GM19468 (cell line): ENCODE results near the gene UBAP2L.
"Not testable (repeated sequence)": the region's sequence is repeated elsewhere in the genome, so short reads cannot be mapped to it uniquely, and the experiment has no call there.

Source experiments
- ATAC-seq: cut with Tn5 transposase; IDR thresholded peaks from one replicate; pipeline ENCODE4 v1.9.1; 2021; ENCODE audit warnings: mild to moderate bottlenecking, moderate library complexity, moderate number of reproducible peaks; ENCODE audit not compliant: unreplicated experiment; ENCODE audit errors: extremely low read depth

UBAP2L gene

DNA sequence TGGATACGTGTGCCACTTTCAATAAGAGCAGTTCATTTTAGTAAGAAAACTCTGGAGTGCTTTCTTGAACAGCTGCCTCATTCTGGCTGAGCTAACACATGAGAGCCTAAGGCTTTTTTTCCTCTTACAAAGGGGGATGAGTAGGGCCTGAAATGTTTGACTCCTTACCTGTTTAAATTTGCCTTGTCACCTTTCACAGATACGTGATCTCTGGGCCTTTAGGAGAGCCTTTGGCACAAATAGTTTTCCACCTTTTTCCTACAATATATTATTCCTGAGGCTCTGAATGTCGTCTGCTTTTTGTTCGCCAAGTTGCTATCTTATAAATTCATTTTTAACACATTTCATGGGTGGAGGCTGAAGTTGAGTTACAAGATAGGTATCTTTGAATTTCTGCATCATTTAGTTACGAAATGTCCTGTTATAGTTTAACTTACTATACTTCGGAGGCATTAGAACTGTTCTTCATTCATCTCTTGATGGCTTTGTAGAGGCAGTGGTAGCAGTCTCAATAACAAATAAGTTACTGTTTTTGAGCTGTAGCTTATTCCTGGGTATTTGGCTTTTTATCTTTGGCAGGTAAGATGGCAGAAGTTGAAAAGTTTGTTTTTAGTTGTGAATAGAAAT is 17.2 kb downstream of the UBAP2L start:
- ATAC-seq = no peak

- ATAC-seq = no peak
These were observed 18.7 kb downstream of the UBAP2L start for GRCh38 chr1:154239491-154239890.

DNA sequence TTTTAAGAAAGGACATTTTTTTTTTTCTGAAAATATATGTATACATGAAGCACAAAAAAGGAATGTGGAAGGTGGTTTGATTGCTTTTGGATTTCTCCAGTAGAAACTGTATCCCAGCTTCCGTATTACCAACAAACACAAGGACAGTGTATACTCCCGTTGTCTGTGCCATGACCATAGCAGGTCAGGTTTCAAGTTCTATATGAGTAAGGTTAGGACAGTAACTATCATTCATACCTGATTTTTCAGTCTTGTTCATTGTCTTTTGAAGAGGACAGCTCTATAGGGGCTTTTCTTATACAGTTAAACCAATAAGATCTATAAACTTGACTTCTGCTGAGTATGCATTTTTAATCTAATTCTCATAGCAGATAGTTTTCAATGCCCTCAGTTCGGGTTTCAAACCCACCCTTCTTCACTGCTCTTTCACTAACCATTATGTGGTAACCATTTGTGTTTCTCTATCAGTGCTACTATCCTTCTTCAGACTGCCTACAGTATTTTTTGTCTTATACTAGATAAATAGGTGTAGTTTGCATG is 19.6 kb downstream of the UBAP2L start:
- no peak for ATAC-seq

DNA sequence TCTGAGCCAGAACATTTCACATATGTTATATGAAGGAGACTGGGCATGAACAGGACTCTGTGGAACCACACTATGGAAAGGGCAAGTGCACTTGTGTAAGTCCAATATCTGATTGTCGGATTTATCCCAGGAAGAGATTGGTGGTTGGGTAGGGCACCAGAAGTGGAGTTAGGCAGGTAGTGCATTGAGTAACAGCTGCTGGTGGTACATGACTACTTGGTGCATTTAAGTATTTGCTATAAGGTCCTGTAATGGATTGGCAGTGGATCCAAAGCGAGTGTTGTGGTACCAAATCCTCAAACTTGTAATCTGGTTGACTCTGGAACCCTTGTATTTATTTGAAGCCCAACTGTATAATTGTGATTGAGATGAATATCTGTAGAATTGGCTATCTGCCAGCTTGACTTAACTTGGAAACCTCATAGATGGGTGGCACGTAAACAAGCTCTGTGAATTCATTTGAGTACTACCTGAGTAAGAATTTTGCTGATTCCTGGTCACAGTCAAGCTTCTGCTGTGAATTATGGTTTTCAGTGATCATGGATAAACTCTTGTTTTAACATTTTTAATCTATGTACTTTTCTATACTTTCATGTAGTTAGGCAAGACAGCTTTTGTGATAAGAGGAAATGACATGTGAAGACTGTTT is 21.1 kb downstream of the UBAP2L start:
- ATAC-seq = no peak

DNA sequence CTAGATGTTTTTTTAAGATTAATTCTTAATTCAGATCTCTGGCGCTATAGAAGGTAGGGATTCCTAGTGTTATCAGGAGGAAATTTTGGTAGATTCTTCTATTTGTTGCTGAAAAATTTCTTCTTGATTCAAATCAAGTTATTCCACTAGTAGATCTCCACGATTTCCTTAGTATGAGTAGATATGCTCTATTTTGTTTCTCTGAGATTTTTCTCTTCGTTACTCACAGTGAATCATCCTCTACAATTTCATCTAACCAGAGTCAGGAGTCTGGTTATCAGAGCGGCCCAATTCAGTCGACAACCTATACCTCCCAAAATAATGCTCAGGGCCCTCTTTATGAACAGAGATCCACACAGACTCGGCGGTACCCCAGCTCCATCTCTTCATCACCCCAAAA is 32.9 kb downstream of the UBAP2L start:
- ATAC-seq = no peak

DNA sequence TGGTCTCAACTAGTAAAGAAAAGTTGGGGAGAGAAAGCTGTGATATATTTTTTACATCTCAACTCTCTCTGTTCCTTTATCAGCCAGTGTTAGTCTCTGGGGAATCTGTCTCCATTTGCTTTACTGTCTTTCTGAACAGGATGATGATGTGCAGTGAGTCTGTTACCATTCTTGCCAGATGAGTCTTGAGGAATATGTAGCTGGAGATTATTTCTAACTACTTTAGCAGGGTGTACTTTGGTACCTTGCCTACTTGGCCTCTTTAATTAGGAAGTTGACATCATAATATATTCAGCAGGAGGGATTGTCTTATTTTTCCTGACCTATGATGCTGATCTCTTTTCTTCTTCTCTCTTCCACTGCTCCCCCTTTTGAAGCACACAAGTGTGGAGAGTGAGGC is 35.9 kb downstream of the UBAP2L start:
- no peak for ATAC-seq

- no peak for ATAC-seq
These were observed 38.0 kb downstream of the UBAP2L start for GRCh38 chr1:154258784-154259183.

DNA sequence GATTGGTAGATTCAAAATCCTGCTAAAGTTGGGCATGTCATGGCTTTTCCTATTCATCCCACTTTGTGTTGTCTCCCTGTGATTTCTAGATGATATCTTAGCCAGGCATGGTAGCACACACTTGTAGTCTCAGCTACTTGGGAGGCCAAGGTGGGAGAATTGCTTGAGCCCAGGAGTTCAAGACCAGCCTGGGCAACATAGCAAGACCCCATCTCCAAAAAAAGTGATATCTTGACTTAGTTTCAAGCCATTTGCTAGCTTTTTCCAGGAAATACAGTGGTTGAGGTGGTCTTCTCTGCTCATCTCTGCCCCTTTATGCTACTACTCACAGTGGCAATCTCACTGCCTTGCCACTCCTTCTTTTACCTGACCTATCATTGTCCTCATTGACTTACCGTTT is 39.4 kb downstream of the UBAP2L start:
- ATAC-seq = no peak

GRCh38 chr1:154263465-154264332 is 42.9 kb downstream of the UBAP2L start:
- no peak for ATAC-seq

- ATAC-seq = no peak
These were observed 43.7 kb downstream of the UBAP2L start for GRCh38 chr1:154264454-154264853.

GRCh38 chr1:154265586-154265985 is 44.8 kb downstream of the UBAP2L start:
- no peak for ATAC-seq

DNA sequence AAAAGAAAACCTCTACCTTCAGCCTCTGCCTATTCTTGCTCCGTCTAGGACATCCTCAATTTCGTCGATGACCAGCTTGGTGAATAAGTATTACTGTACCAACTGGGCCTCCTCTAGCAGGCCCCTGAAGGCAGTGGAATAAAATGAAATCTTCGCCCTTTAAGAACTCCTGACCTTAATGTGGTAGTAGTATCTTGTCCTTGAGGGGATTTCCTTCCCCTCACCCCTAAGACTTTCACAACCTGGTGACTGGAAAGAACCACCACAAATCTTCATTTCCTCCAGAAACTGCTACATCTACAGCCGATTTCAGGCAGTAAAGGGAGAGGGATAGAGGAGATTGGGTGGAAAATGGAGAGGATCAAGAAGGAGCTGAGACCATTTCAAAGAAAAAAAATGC is 50.1 kb downstream of the UBAP2L start:
- no peak for ATAC-seq

DNA sequence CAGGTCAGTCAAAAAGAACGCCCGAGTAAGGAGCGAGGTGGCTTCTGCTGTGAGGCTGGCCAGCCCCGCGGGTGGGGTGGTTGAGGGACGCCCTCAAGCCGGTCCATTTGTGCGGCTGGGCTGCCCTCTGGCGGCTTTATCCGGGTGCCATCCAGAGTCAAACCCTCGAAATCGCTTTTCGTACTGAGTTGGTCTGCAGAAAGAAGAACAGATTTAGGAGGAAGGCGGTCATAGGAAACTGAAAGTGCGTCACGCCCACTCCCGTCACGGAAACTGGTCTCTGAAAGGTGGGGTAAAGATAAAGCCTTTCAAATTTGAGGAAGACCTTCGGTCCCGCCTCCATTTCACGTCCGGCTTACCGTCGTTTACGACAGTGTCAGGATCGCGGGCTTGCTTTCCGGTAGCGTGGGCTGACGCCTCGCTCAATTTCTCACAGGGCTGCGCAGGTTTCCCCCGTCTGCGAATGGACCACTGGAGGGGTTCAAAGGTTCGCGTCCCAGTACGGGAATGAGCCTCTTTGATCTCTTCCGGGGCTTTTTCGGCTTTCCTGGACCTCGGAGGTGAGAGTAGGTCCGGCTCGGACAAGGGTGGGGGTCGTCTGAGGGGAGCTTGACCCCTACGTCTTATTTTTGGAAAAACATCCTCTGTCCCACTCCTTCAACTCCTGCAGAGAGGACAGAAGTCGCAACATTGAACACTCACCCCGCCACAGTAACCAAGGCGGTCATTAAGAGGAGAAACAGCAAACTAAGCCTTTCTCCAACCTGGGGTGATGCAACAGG is 51.7 kb downstream of the UBAP2L start, which contains the start of gene HAX1:
Gene HAX1, plus strand, starts transcription at position 413 of the 782 bp plus-strand sequence. Its CDS starts 95 bp downstream, at position 508.
- ATAC-seq = peak; percentile 78

DNA sequence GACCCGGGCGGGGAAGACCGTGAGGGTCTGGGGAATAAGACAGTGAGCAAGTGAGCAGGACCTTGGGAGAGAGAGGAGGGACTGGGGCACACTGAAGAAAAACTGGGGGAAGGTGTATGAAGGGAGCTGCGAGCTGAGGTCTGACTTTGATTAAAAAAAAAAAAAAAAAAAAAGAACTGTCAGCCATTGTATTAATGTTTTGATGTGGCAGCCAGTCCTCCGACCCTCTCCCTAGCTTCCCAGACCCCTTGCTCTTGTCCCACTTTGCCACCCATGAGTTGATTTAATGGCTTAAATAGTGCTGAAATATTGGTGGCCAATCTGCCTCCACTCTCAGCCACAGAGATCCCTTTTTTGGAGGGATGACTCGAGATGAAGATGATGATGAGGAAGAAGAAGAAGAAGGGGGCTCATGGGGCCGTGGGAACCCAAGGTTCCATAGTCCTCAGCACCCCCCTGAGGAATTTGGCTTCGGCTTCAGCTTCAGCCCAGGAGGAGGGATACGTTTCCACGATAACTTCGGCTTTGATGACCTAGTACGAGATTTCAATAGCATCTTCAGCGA is 52.3 kb downstream of the UBAP2L start:
- no peak for ATAC-seq

DNA sequence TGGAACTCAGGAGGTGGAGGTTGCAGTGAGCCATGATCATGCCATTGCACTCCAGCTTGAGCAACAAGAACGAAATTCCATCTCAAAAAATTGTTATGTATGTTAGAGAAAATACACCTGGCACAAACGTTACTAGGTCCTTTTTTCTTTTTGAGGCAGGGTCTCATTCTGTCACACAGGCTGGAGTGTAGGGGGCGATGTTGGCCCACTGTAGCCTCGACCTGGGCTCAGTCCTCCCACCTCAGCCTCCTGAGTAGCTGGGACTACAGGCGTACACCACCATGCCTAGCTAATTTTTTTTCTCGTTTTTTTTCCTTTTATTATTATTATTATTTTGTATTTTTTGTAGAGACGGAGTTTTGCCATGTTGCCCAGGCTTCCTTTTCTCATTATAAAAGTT is 56.0 kb downstream of the UBAP2L start:
- ATAC-seq = no peak

DNA sequence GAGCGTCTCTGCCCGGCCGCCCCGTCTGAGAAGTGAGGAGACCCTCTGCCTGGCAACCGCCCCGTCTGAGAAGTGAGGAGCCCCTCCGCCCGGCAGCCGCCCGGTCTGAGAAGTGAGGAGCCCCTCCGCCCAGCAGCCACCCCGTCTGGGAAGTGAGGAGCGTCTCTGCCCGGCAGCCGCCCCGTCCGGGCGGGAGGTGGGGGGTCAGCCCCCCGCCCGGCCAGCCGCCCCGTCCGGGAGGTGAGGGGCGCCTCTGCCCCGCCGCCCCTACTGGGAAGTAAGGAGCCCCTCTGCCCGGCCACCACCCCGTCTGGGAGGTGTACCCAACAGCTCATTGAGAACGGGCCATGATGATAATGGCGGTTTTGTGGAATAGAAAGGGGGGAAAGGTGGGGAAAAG is 66.8 kb downstream of the UBAP2L start:
- not testable (repeated sequence) for ATAC-seq

DNA sequence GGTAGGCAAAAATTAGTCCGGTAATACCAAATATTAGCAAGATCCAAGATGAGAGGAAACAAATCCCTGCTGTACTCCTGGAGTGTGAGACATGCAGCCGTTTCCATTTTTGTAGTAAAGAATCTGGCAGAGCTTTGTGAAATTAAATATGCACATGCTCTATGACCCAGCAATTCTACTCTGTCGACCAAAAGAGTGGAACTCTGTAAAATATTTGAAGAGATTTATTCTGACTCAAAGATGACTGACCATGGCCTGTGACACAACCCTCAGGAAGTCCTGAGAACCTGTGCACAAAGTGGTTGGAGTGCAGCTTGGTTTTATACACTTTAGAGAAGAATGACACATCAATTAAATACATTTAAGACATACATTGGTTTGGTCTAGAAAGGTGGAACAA is 67.9 kb downstream of the UBAP2L start:
- ATAC-seq = no peak

GRCh38 chr1:154290921-154291320 is 70.2 kb downstream of the UBAP2L start:
- ATAC-seq = no peak

- ATAC-seq = no peak
These were observed 74.9 kb downstream of the UBAP2L start for GRCh38 chr1:154295408-154296235.
